Activated CD8-positive, alpha-beta memory T cell treated with anti-CD3 and anti-CD28 coated beads for 48 hours (primary cell): ENCODE results near the gene NAT9.
A peak's percentile ranks its signal among the peaks of the same experiment; 100 is the strongest.

Source experiments
- DNase-seq, 3 experiments: peaks; one replicate each; pipeline ENCODE4 v3.0.0-alpha.2; 2020; ENCODE audit warnings: low read depth in 2 of 3, low spot score in 2 of 3

NAT9 gene

GRCh38 chr17:74776044-74776962 lies at the start of gene NAT9:
TSS of gene NAT9 (minus strand) at chr17:74776345. CDS start at chr17:74775698, 647 bp downstream.
- DNase-seq, result peak; percentile 99 to 100 (median 99)

GRCh38 chr17:74824961-74825627 lies 48.9 kb upstream of the NAT9 start:
- DNase-seq, result no peak

GRCh38 chr17:74822939-74823367 lies 46.8 kb upstream of the NAT9 start:
- no peak for DNase-seq

GRCh38 chr17:74822335-74822938 lies 46.3 kb upstream of the NAT9 start:
- no peak for DNase-seq

GRCh38 chr17:74821655-74822334 lies 45.6 kb upstream of the NAT9 start:
- DNase-seq, result no peak

GRCh38 chr17:74819801-74820436 lies 43.8 kb upstream of the NAT9 start:
- no peak for DNase-seq

GRCh38 chr17:74818291-74818938 lies 42.3 kb upstream of the NAT9 start:
- DNase-seq, result no peak

- no peak for DNase-seq
Measured at GRCh38 chr17:74816905-74817620, 40.9 kb upstream of the NAT9 start.

GRCh38 chr17:74815550-74816370 lies 39.6 kb upstream of the NAT9 start:
- no peak for DNase-seq

GRCh38 chr17:74815067-74815466 lies 38.9 kb upstream of the NAT9 start:
- DNase-seq, result no peak

- DNase-seq, result no peak
Measured at GRCh38 chr17:74814453-74814852, 38.3 kb upstream of the NAT9 start.

- DNase-seq, result no peak
Measured at GRCh38 chr17:74812109-74813009, 36.2 kb upstream of the NAT9 start.

GRCh38 chr17:74810699-74811485 lies 34.7 kb upstream of the NAT9 start:
- DNase-seq, result no peak

GRCh38 chr17:74808714-74809430 lies 32.7 kb upstream of the NAT9 start:
- DNase-seq, result no peak

- no peak for DNase-seq
Measured at GRCh38 chr17:74807925-74808324, 31.8 kb upstream of the NAT9 start.

GRCh38 chr17:74807441-74807840 lies 31.3 kb upstream of the NAT9 start:
- no peak for DNase-seq
